ENCODE results near the gene UHRF1.
"Not testable (repeated sequence)": the region's sequence is repeated elsewhere in the genome, so short reads cannot be mapped to it uniquely, and the experiment has no call there.

UHRF1 gene

GRCh38 chr19:4909156-4909896, at the start of gene UHRF1:
TSS of gene UHRF1 (plus strand) at chr19:4909501. CDS start at chr19:4910886, 1,385 bp downstream.
- in situ Hi-C loops (cut with MboI; ENCODE audit: low sequenced_read_pairs), result no loop called here

- in situ Hi-C loops (cut with MboI; ENCODE audit: low sequenced_read_pairs), result no loop called here
Measured at GRCh38 chr19:4859697-4860096, 49.6 kb upstream of the UHRF1 start.

GRCh38 chr19:4861147-4861546, 48.2 kb upstream of the UHRF1 start:
- in situ Hi-C loops (cut with MboI; ENCODE audit: low sequenced_read_pairs), result no loop called here

- in situ Hi-C loops (cut with MboI; ENCODE audit: low sequenced_read_pairs), result no loop called here
Measured at GRCh38 chr19:4866595-4867424, 42.5 kb upstream of the UHRF1 start.

- in situ Hi-C loops (cut with MboI; ENCODE audit: low sequenced_read_pairs), result no loop called here
Measured at GRCh38 chr19:4867534-4868285, 41.6 kb upstream of the UHRF1 start, which contains the start of gene PLIN3. TSS of gene PLIN3 (minus strand) at chr19:4867667. CDS start at chr19:4861394, 6,273 bp downstream.

GRCh38 chr19:4868286-4868834, 40.9 kb upstream of the UHRF1 start:
- in situ Hi-C loops (cut with MboI; ENCODE audit: low sequenced_read_pairs), result no loop called here

- in situ Hi-C loops (cut with MboI; ENCODE audit: low sequenced_read_pairs), result no loop called here
Measured at GRCh38 chr19:4870025-4870700, 39.1 kb upstream of the UHRF1 start.

GRCh38 chr19:4871711-4872110, 37.6 kb upstream of the UHRF1 start:
- in situ Hi-C loops (cut with MboI; ENCODE audit: low sequenced_read_pairs), result no loop called here

- in situ Hi-C loops (cut with MboI; ENCODE audit: low sequenced_read_pairs), result no loop called here
Measured at GRCh38 chr19:4873930-4874329, 35.4 kb upstream of the UHRF1 start.

- in situ Hi-C loops (cut with MboI; ENCODE audit: low sequenced_read_pairs), result no loop called here
Measured at GRCh38 chr19:4877753-4878490, 31.4 kb upstream of the UHRF1 start.

GRCh38 chr19:4878491-4878968, 30.8 kb upstream of the UHRF1 start:
- in situ Hi-C loops (cut with MboI; ENCODE audit: low sequenced_read_pairs), result no loop called here

- in situ Hi-C loops (cut with MboI; ENCODE audit: low sequenced_read_pairs), result no loop called here
Measured at GRCh38 chr19:4879041-4879440, 30.3 kb upstream of the UHRF1 start.

GRCh38 chr19:4882874-4883273, 26.4 kb upstream of the UHRF1 start:
- in situ Hi-C loops (cut with MboI; ENCODE audit: low sequenced_read_pairs), result not testable (repeated sequence)

GRCh38 chr19:4884993-4885392, 24.3 kb upstream of the UHRF1 start:
- in situ Hi-C loops (cut with MboI; ENCODE audit: low sequenced_read_pairs), result not testable (repeated sequence)

GRCh38 chr19:4887803-4888202, 21.5 kb upstream of the UHRF1 start:
- in situ Hi-C loops (cut with MboI; ENCODE audit: low sequenced_read_pairs), result not testable (repeated sequence)

- in situ Hi-C loops (cut with MboI; ENCODE audit: low sequenced_read_pairs), result no loop called here
Measured at GRCh38 chr19:4889034-4889815, 20.1 kb upstream of the UHRF1 start.

GRCh38 chr19:4891066-4891465, 18.2 kb upstream of the UHRF1 start:
- in situ Hi-C loops (cut with MboI; ENCODE audit: low sequenced_read_pairs), result no loop called here

- in situ Hi-C loops (cut with MboI; ENCODE audit: low sequenced_read_pairs), result not testable (repeated sequence)
Measured at GRCh38 chr19:4892962-4893361, 16.3 kb upstream of the UHRF1 start.

GRCh38 chr19:4896372-4896771, 12.9 kb upstream of the UHRF1 start:
- in situ Hi-C loops (cut with MboI; ENCODE audit: low sequenced_read_pairs), result no loop called here

All from HL-60/S4 (cell line).